Fibroblast of skin of abdomen (primary cell): ENCODE results near the gene ADAM8.
"Not testable (repeated sequence)": the region's sequence is repeated elsewhere in the genome, so short reads cannot be mapped to it uniquely, and the experiment has no call there.

Experiments used
- DNase-seq: peaks from one replicate; pipeline ENCODE4 v3.0.0-alpha.2; 2013

Gene ADAM8

GRCh38 chr10:133229265-133230043 lies 47.2 kb downstream of the ADAM8 start:
- DNase-seq: no peak

GRCh38 chr10:133227256-133227655 lies 49.4 kb downstream of the ADAM8 start:
- DNase-seq: no peak

- DNase-seq: no peak
Observed at GRCh38 chr10:133226251-133226808, 50.3 kb downstream of the ADAM8 start.

- no peak for DNase-seq
Observed at GRCh38 chr10:133225707-133226191, 50.9 kb downstream of the ADAM8 start.

GRCh38 chr10:133224756-133225372 lies 51.8 kb downstream of the ADAM8 start:
- DNase-seq: no peak

DNA sequence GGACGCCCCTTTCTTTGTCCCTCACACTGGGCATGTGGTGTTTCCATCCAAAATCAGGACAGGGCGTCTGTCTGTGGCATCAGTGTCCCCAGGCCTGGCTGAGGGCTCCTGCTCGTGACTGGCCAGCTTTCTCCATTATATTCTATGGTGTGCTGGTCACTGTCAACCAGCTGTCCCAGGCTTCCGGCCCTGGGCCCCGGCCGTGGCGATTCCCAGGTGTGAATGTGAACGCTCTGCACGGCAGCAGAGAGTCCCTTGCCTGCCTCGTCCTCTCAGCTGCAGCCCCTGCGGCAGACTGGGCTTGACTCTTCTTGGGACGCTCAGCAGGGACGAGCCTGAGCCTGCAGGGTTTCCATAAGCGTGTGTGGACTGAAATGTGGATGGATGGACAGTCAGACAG lies 52.6 kb downstream of the ADAM8 start:
- no peak for DNase-seq

DNA sequence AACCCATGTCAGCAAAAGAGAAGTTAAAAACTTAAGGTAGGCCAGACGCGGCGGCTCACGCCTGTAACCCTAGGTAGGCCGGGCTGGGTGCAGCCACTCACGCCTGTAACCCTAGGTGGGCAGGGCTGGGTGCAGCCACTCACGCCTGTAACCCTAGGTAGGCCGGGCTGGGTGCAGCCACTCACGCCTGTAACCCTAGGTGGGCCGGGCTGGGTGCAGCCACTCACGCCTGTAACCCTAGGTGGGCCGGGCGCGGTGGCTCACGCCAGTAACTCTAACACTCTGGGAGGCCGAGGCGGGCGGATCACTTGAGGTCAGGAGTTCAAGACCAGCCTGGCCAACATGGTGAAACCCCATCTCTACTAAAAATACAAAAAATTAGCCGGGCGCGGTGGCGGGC lies 54.9 kb downstream of the ADAM8 start:
- DNase-seq: not testable (repeated sequence)

- no peak for DNase-seq
Observed at GRCh38 chr10:133221331-133221730, 55.3 kb downstream of the ADAM8 start.

DNA sequence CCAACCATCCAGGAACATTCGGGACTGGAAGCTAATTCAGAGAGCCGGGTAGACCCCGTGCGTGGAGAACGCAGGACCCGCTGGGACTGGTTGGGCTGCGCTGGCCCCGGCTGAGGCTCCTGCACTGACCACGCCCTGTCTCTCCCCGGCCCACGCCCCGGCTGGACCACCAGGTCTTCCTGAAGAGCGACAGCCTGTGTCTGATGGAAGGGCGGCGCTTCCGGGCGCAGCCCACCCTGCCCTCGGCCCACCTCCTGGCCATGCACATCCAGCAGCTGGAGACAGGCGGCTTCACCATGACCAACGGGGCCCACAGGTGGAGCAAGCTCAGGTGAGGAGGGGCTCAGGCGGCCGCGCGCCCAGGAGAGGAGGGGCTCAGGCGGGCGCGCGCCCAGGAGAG lies 56.9 kb downstream of the ADAM8 start:
- no peak for DNase-seq

- DNase-seq: no peak
Observed at GRCh38 chr10:133218891-133219290, 57.8 kb downstream of the ADAM8 start.

DNA sequence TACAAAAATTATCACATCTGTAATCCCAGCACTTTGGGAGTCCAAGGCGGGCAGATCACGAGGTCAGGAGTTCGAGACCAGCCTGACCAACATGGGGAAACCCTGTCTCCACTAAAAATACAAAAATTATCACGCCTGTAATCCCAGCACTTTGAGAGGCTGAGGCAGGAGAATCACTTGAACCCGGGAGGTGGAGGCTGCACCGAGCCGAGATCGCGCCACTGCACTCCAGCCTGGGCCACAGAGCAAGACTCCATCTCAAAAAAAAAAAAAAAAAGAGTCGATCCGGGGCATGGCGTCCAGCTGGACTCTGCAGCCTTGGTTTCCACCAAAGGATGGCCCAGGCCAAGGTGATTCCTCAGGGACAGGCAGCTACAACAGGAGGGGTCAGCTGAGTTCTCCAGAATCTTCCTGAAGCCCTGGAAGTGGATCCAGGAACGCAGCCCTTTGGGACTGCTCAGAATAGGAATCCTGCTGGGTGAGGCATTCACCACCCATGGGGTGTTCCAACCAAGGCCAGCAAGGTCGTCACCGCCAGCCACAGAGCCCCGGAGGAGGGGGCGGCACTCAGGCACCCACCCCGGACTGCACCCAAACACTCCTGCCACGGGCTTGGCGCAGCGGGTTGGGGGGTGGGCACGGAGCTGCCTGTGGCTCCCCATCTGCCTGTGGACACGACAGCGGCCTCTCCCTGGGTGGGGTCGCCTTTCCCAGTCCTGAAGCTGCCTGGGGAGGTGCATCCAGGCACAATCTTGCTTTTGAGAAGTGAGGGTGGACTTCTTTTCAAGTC lies 58.7 kb downstream of the ADAM8 start:
- no peak for DNase-seq

DNA sequence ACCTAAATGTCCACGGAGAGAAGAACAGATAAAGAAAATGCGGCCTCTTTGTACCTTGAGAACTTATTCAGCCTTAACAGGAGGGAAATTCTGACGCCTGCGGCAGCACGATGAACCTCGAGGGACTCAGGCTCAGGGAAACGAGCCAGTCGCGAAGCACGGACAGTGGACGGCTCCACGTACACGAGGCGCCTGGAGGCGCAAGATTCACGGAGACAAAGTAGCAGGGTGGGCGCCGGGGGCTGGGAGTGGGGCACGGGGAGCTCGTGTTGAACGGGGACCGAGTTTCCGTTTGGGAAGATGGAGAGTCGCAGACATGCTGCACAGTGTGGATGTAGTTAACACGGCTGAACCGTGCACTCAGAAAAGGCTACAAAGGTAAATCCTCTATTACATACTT lies 59.9 kb downstream of the ADAM8 start:
- no peak for DNase-seq

DNA sequence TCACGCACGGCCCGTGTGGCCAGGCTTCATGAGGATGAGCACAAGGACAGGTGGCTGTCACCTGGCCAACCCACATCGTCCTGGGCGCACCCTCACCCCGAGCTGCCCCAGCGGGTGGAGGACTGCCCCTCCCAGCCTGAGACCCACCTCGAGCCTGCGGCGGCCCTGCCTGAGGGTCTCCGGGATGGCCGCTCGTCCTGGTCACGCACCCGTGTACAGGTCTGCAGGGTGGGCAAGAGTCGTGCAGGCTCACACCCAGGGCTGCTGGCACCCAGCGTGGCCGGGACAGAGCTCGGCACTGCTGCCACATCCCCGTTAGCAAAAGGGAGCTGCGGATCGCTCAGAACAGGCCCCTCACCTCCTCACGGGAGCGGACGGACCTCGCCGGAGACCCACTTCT lies 61.1 kb downstream of the ADAM8 start:
- DNase-seq: no peak

- no peak for DNase-seq
Observed at GRCh38 chr10:133214468-133215410, 61.9 kb downstream of the ADAM8 start.

DNA sequence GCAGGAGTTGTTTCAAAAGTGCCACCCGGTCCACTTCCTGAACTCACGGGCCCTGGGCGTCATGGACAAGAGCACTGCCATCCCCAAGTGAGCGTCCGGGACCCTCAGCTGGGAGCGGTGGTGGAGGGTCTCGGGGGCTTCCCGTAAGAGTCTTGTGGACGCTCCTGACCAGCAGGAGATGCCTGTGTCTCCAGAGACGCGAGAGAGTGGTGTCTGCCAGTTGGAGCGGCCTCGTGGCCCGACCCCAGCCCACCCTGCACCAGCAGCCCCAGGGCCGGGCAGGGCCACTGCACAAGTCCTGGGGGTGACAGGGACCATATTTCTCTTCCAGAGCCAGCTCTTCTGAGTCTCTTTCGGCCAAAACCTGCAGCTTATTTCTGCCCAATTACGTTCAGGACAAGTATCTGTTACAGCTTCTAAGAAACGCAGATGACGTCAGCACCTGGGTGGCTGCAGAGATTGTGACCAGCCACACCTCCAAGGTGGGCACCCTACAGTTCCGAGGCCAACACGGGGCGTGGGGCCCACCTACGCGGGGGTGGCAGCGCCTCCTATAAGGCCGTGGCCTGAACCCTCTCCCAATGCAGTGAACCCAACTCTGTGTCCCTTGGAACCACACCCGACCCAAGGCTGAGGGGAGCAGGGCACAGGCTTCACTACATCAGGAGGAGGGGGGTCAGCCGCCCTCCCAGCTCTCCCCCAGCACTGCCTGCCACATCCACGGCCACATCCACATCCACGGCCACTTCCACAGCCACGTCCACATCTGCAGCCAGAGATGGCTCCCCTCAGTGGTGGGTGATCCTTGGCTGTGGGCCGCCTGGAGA lies 62.8 kb downstream of the ADAM8 start:
- no peak for DNase-seq

DNA sequence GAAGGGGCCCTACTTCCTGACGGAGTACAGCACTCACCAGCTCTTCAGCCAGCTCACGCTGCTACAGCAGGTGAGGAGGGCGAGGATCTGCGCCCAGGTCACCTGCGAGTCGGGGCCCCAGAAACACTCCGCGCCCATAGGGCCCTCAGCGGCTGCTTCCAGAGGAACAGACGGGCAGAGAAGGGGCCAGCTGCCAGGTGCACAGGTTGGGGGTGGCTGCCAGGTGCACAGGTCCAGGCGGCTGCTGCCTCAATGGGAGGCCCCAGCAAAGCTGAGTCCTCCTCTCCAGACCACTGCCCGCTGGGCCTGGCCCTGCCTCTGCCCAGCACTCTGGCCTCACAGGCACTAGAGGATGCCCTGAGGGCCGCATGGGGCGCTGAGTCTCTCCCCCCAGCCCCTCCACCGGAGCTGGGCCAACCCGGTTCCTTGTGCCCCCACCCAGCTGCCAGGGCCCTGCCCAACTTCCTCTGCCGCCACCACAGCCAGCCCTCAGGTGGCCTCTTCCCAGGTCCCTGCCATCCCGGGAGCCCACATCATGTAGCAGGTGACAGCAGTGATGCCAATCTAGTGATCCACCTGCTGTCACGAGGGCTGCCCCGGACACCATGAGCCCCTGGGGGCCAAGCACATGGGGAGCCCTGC lies 63.7 kb downstream of the ADAM8 start:
- no peak for DNase-seq
